BE2C (cell line): Measurements from ENCODE around the gene LRRC8A.

Experiments
- DNase-seq: peaks from one replicate; pipeline ENCODE4 v3.0.0-alpha.2; 2020
- H3K27me3 ChIP-seq: fragments of 250-450 bp; sonication (Bioruptor Pico); 2 replicates; pipeline ENCODE4 v1.5.1; 2020; ENCODE audit warnings: mild to moderate bottlenecking
- H3K36me3 ChIP-seq: fragments of 250-450 bp; sonication (Bioruptor Pico); 2 replicates; pipeline ENCODE4 v1.5.1; 2020; ENCODE audit warnings: mild to moderate bottlenecking
- H3K4me1 ChIP-seq: fragments of 250-450 bp; sonication (Bioruptor Pico); 2 replicates; pipeline ENCODE4 v1.5.1; 2020
- H3K4me3 ChIP-seq: 2 replicates; pipeline ENCODE4 v1.5.1; 2011; ENCODE audit warnings: low read depth, low read length
- H3K9me3 ChIP-seq: fragments of 250-450 bp; sonication (Bioruptor Pico); 2 replicates; pipeline ENCODE4 v1.5.1; 2020
- CTCF ChIP-seq: IDR thresholded peaks from 2 replicates; pipeline ENCODE4 v1.5.1; 2012; ENCODE audit warnings: mild to moderate bottlenecking, low read depth, low read length

Gene LRRC8A

GRCh38 chr9:128899566-128900322 lies 17.8 kb downstream of the LRRC8A start:
- no peak for DNase-seq
- H3K27me3 ChIP-seq, result no peaks in the 10 kb centered on the region
- TF ChIP-seq CTCF, result no peak
- peaks cover 3% of the 10 kb centered on the region for H3K36me3 ChIP-seq
- no peak overlapping the region for H3K4me3 ChIP-seq
- H3K4me1 ChIP-seq, result no peaks in the 10 kb centered on the region
- H3K9me3 ChIP-seq, result no peaks in the 10 kb centered on the region

GRCh38 chr9:128901379-128901778 lies 19.4 kb downstream of the LRRC8A start:
- no peaks in the 10 kb centered on the region for H3K27me3 ChIP-seq
- no peaks in the 10 kb centered on the region for H3K4me1 ChIP-seq
- H3K9me3 ChIP-seq, result no peaks in the 10 kb centered on the region
- H3K4me3 ChIP-seq, result no peak overlapping the region
- no peaks in the 10 kb centered on the region; the same call in none of the 2 replicates for H3K36me3 ChIP-seq
- DNase-seq, result no peak
- no peak for TF ChIP-seq CTCF

GRCh38 chr9:128901822-128902221 lies 19.9 kb downstream of the LRRC8A start:
- Histone ChIP-seq H3K27me3 (no peaks in the 10 kb centered on the region), H3K4me3 (no peak overlapping the region), H3K36me3 (no peaks in the 10 kb centered on the region; the same call in none of the 2 replicates), H3K4me1 (no peaks in the 10 kb centered on the region), H3K9me3 (no peaks in the 10 kb centered on the region)
- DNase-seq, result no peak
- TF ChIP-seq CTCF, result no peak

GRCh38 chr9:128902351-128903078 lies 20.6 kb downstream of the LRRC8A start:
- Histone ChIP-seq H3K27me3 (no peaks in the 10 kb centered on the region), H3K9me3 (no peaks in the 10 kb centered on the region), H3K4me1 (no peaks in the 10 kb centered on the region), H3K4me3 (no peak overlapping the region), H3K36me3 (peaks cover 5% of the 10 kb centered on the region)
- no peak for TF ChIP-seq CTCF
- no peak for DNase-seq

GRCh38 chr9:128903079-128903461 lies 21.1 kb downstream of the LRRC8A start:
- Histone ChIP-seq H3K4me3 (no peak overlapping the region), H3K27me3 (no peaks in the 10 kb centered on the region), H3K36me3 (peaks cover 11% of the 10 kb centered on the region), H3K4me1 (no peaks in the 10 kb centered on the region), H3K9me3 (no peaks in the 10 kb centered on the region)
- DNase-seq, result no peak
- no peak for TF ChIP-seq CTCF
